ENCODE measurements around the gene TRIM41. TPM values are rescaled to one million over a fixed set of nuclear protein-coding genes. Genes with fewer than 3 reads are reported as not detected.

The TRIM41 gene
- total and polyA plus RNA-seq, 2 of the 13 experiments (the other 11 are each of a cell fraction or from before 2014, with no cell fraction given): 10.2 to 16.7 TPM

- Histone ChIP-seq H3K4me2 (ENCODE audit: low read depth, low read length) (peak overlapping the region; percentile 92), H4K20me1 (ENCODE audit: insufficient read depth, low read length) (no peaks in the 10 kb centered on the region), H3K36me3 (replicated peaks in 1 of 2; ENCODE audit: control insufficient read depth in 1 of 2, insufficient read depth in 2 of 2, low read length in 2 of 2) (no peaks in the 10 kb centered on the region), H3K27ac (ENCODE audit: extremely low read length, insufficient read depth, low read length) (peak overlapping the region; percentile 81), H2AFZ (ENCODE audit: low read length) (no peak overlapping the region), H3K9ac (ENCODE audit: insufficient read depth, low read depth, low read length) (peak overlapping the region; percentile 85), H3K9me3 (ENCODE audit: low read length) (no peaks in the 10 kb centered on the region), H3K4me3 (replicated peaks in 1 of 3; ENCODE audit: insufficient read depth in 1 of 3, low read depth in 2 of 3, low read length in 3 of 3) (peak overlapping the region; percentile 80 to 93 (median 81)), H3K79me2 (ENCODE audit: insufficient read depth, low read length) (no peaks in the 10 kb centered on the region), H3K27me3 (ENCODE audit: control insufficient read depth in 1 of 2, insufficient read depth in 2 of 2, low read length in 2 of 2) (no peaks in the 10 kb centered on the region; a peak in 1 of 5 replicates), H3K4me1 (ENCODE audit: insufficient read depth, low read length) (peaks cover 28% of the 10 kb centered on the region)
- intact Hi-C loops (cut with micrococcal nuclease; ENCODE audit: unreplicated experiment): no loop called here
- FAIRE-seq: peak; percentile 12
- ChIA-PET CTCF (ENCODE audit: low intra/inter-chr PET ratio, low total read pairs) (no interaction called here), POLR2A (interaction anchor here (0.6 to 7.2 kb wide), 10 partner anchors 8 to 381 kb away, joined by 3 to 104 read pairs (median 6); partner anchors contain the start of genes RACK1, TRIM41, TRIM52 and TRIM7)
- in situ Hi-C loops (cut with HindIII; ENCODE audit: extremely low pct_ligation_motif_present, low pct_unique_long_range_greater_than_20kb): no loop called here
- WGBS (ENCODE audit: low lambda C conversion rate): 1% methylated on average over 25 of the region's 64 CpGs
- peak; percentile 88 for DNase-seq (ENCODE audit: low spot score)
- ATAC-seq: peak; percentile 65
- BruUV-seq (replicated peaks): no TSS peak
- TF ChIP-seq ZNF75D (CRISPR knock-in tag; IDR thresholded peaks at IDR 0.05; ENCODE audit: borderline replicate concordance) (no peak), ZNF709 (CRISPR knock-in tag; IDR thresholded peaks at IDR 0.05) (no peak; the same call in 1 of the 2 replicates), MXI1 (IDR thresholded peaks at IDR 0.05; ENCODE audit: borderline replicate concordance, low read depth, low read length) (no peak; the same call in 2 of the 3 replicates), ETV5 (CRISPR knock-in tag; IDR thresholded peaks at IDR 0.05; ENCODE audit: borderline replicate concordance) (peak; percentile 42; the same call in 1 of the 2 replicates), GABPA (IDR thresholded peaks at IDR 0.05; ENCODE audit: low read depth, low read length) (no peak), GABPA (CRISPR knock-in tag; IDR thresholded peaks at IDR 0.05; ENCODE audit: low read depth) (peak; percentile 66), ARNTL (CRISPR knock-in tag; IDR thresholded peaks at IDR 0.05) (peak; percentile 64; the same call in 1 of the 2 replicates), ZNF766 (CRISPR knock-in tag; IDR thresholded peaks at IDR 0.05; ENCODE audit: borderline replicate concordance) (peak; percentile 84; the same call in 1 of the 2 replicates), GZF1 (CRISPR knock-in tag; IDR thresholded peaks at IDR 0.05) (no peak), ZNF24 (IDR thresholded peaks at IDR 0.05) (peak; percentile 99), PITX1 (CRISPR knock-in tag; IDR thresholded peaks at IDR 0.05) (peak; percentile 64; the same call in 1 of the 2 replicates), SMARCE1 (IDR thresholded peaks at IDR 0.05; ENCODE audit: borderline replicate concordance) (no peak), ZNF331 (CRISPR knock-in tag; IDR thresholded peaks at IDR 0.05) (peak; percentile 63), ELF3 (CRISPR knock-in tag; IDR thresholded peaks at IDR 0.05) (peak; percentile 93; the same call in 1 of the 2 replicates), RAD51 (IDR thresholded peaks at IDR 0.05; ENCODE audit: borderline replicate concordance) (no peak), SIN3B (IDR thresholded peaks at IDR 0.05; ENCODE audit: low read length) (0 out of 2 replicates have a peak, but pooled peaks have one; percentile 21), SKI (IDR thresholded peaks at IDR 0.05; ENCODE audit: partially characterized antibody) (peak; percentile 42), SOX6 (IDR thresholded peaks at IDR 0.05) (no peak), SOX6 (CRISPR knock-in tag; IDR thresholded peaks at IDR 0.05) (peak; percentile 68), HNF4G (IDR thresholded peaks at IDR 0.05; ENCODE audit: borderline replicate concordance, low read depth, low read length) (no peak), HNF4G (CRISPR knock-in tag; IDR thresholded peaks at IDR 0.05; ENCODE audit: borderline replicate concordance, low read depth) (no peak; the same call in 1 of the 2 replicates), PHF5A (CRISPR knock-in tag; IDR thresholded peaks at IDR 0.05; ENCODE audit: low read depth, unreplicated experiment) (no peak)
- TF ChIP-seq, protein P1, sequence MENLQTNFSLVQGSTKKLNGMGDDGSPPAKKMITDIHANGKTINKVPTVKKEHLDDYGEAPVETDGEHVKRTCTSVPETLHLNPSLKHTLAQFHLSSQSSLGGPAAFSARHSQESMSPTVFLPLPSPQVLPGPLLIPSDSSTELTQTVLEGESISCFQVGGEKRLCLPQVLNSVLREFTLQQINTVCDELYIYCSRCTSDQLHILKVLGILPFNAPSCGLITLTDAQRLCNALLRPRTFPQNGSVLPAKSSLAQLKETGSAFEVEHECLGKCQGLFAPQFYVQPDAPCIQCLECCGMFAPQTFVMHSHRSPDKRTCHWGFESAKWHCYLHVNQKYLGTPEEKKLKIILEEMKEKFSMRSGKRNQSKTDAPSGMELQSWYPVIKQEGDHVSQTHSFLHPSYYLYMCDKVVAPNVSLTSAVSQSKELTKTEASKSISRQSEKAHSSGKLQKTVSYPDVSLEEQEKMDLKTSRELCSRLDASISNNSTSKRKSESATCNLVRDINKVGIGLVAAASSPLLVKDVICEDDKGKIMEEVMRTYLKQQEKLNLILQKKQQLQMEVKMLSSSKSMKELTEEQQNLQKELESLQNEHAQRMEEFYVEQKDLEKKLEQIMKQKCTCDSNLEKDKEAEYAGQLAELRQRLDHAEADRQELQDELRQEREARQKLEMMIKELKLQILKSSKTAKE (CRISPR knock-in tag; IDR thresholded peaks at IDR 0.05; ENCODE audit: borderline replicate concordance): peak; percentile 60
- TF ChIP-seq, protein P2, sequence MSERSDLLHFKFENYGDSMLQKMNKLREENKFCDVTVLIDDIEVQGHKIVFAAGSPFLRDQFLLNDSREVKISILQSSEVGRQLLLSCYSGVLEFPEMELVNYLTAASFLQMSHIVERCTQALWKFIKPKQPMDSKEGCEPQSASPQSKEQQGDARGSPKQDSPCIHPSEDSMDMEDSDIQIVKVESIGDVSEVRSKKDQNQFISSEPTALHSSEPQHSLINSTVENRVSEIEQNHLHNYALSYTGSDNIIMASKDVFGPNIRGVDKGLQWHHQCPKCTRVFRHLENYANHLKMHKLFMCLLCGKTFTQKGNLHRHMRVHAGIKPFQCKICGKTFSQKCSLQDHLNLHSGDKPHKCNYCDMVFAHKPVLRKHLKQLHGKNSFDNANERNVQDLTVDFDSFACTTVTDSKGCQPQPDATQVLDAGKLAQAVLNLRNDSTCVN (CRISPR knock-in tag; IDR thresholded peaks at IDR 0.05; ENCODE audit: borderline replicate concordance): peak; percentile 35; the same call in 1 of the 2 replicates
These were observed 31.4 kb upstream of the TRIM41 start for GRCh38 chr5:181191526-181192336.
